Measurements from ENCODE around the gene IFI16. TPM values are rescaled to one million over a fixed set of nuclear protein-coding genes. Genes with fewer than 3 reads are reported as not detected.

IFI16 gene
- total RNA-seq, 1 experiment from 2014 or later = 31.3 TPM

DNA sequence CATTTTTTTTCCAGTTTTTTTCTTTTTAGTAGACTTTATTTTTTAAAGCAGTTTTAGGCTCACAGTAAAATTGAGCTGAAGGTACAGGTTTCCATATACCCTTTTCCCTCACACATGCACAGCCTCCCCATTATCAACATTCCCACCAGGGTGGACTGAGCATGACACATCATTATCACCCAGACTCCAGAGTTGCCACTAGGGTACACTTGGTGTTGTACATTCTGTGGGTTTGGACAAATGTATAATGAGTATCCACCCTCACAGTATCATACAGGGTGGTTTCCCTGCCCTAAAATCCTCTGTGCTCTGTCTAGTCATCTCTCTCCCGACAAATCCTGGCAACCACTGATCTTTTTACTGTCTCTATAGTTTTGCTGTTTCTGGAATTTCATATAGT lies 69.8 kb downstream of the IFI16 start:
- ChIA-PET POLR2A (ENCODE audit: unreplicated experiment) (no interaction called here), CTCF (no interaction called here)
- Histone ChIP-seq H3K4me2 (no peak overlapping the region), H3K9me2 (ENCODE audit: insufficient read depth) (no peaks in the 10 kb centered on the region), H3K4me3 (no peak overlapping the region), H4K20me1 (ENCODE audit: insufficient read depth) (no peaks in the 10 kb centered on the region), H3F3A (ENCODE audit: insufficient read depth, low read depth) (no peaks in the 10 kb centered on the region), H3K79me2 (ENCODE audit: low read depth) (no peaks in the 10 kb centered on the region), H3K4me1 (replicated peaks; ENCODE audit: insufficient read depth) (no peaks in the 10 kb centered on the region), H3K9me3 (ENCODE audit: insufficient read depth, low read depth) (no peaks in the 10 kb centered on the region), H3K36me3 (ENCODE audit: low read depth) (no peaks in the 10 kb centered on the region), H3K27ac (no peak overlapping the region), H2AFZ (no peak overlapping the region), H3K27me3 (ENCODE audit: insufficient read depth, low read depth) (0 out of 2 replicates have a peak, but pooled peaks cover 3% of the 10 kb centered on the region)
- intact Hi-C loops (cut with micrococcal nuclease; ENCODE audit: unreplicated experiment) = loop anchor here (10.0 kb wide), 1 partner anchor 1115 kb away; no protein-coding TSS in a partner anchor
- no peak for TF ChIP-seq EZH2 (IDR thresholded peaks at IDR 0.05; ENCODE audit: low read depth)
- TF ChIP-seq, protein P1, sequence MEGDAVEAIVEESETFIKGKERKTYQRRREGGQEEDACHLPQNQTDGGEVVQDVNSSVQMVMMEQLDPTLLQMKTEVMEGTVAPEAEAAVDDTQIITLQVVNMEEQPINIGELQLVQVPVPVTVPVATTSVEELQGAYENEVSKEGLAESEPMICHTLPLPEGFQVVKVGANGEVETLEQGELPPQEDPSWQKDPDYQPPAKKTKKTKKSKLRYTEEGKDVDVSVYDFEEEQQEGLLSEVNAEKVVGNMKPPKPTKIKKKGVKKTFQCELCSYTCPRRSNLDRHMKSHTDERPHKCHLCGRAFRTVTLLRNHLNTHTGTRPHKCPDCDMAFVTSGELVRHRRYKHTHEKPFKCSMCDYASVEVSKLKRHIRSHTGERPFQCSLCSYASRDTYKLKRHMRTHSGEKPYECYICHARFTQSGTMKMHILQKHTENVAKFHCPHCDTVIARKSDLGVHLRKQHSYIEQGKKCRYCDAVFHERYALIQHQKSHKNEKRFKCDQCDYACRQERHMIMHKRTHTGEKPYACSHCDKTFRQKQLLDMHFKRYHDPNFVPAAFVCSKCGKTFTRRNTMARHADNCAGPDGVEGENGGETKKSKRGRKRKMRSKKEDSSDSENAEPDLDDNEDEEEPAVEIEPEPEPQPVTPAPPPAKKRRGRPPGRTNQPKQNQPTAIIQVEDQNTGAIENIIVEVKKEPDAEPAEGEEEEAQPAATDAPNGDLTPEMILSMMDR (conservative IDR thresholded peaks at IDR 0.05) = no peak
- no peak for DNase-seq
- no TSS peak for BruUV-seq (replicated peaks)

DNA sequence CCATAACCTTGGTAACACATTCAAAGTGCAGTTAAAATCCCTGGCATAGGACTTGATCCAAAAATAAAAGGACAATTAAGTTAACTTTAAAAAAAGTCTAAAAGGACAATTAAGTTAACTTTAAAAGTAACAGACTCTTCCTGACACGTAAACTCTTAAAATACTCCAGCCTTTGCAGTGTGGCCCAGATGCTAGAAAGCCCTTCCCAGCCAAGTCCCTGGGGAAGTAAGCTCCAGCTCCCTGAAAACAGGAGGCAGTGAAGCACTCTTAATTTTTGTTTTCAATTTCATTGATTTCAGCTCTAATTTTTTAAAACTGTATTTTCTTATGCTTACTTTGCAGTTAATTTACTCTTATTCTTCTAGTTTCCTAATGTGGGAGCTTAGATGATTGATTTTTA lies 71.9 kb downstream of the IFI16 start:
- ChIA-PET CTCF (interaction anchor here (0.5 kb wide), 1 partner anchor 8 kb away, joined by 15 read pairs; no protein-coding TSS in a partner anchor), POLR2A (ENCODE audit: unreplicated experiment) (no interaction called here)
- Histone ChIP-seq H2AFZ (no peak overlapping the region), H4K20me1 (ENCODE audit: insufficient read depth) (no peaks in the 10 kb centered on the region), H3K79me2 (ENCODE audit: low read depth) (no peaks in the 10 kb centered on the region), H3K9me2 (ENCODE audit: insufficient read depth) (no peaks in the 10 kb centered on the region), H3K9me3 (ENCODE audit: insufficient read depth, low read depth) (no peaks in the 10 kb centered on the region), H3K27me3 (ENCODE audit: insufficient read depth, low read depth) (0 out of 2 replicates have a peak, but pooled peaks cover 3% of the 10 kb centered on the region), H3K4me3 (no peak overlapping the region), H3K36me3 (ENCODE audit: low read depth) (no peaks in the 10 kb centered on the region), H3K4me2 (no peak overlapping the region), H3K4me1 (replicated peaks; ENCODE audit: insufficient read depth) (no peaks in the 10 kb centered on the region), H3K27ac (no peak overlapping the region), H3F3A (ENCODE audit: insufficient read depth, low read depth) (no peaks in the 10 kb centered on the region)
- no peak for DNase-seq
- no peak for TF ChIP-seq EZH2 (IDR thresholded peaks at IDR 0.05; ENCODE audit: low read depth)
- TF ChIP-seq, protein P1 (conservative IDR thresholded peaks at IDR 0.05) = no peak
- intact Hi-C loops (cut with micrococcal nuclease; ENCODE audit: unreplicated experiment) = no loop called here
- BruUV-seq (replicated peaks) = no TSS peak

DNA sequence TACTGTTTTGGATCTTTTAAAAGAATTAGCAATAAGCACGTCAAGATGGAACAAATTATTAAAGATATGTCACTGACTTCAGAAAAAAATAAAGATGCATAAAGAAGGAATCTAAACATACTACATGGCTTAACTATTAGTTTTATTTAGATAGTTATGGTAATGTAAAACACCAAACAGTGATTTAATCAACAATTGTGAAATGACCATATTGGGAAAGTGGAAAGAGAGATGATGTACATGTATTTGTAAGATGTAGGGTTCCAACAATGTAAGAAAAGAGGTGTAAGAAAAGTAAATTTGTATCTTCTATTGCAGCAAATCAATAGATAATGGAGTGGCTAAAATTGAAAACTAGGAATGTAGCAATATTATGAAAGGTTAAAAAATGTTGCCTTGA lies 73.3 kb downstream of the IFI16 start:
- no peak for DNase-seq
- TF ChIP-seq, protein P1 (conservative IDR thresholded peaks at IDR 0.05) = no peak
- Histone ChIP-seq H3K4me1 (replicated peaks; ENCODE audit: insufficient read depth) (no peaks in the 10 kb centered on the region), H3K36me3 (ENCODE audit: low read depth) (no peaks in the 10 kb centered on the region), H3K79me2 (ENCODE audit: low read depth) (no peaks in the 10 kb centered on the region), H3K4me3 (no peak overlapping the region), H3K27ac (no peak overlapping the region), H3K9me3 (ENCODE audit: insufficient read depth, low read depth) (no peaks in the 10 kb centered on the region), H3K4me2 (no peak overlapping the region), H4K20me1 (ENCODE audit: insufficient read depth) (no peaks in the 10 kb centered on the region), H3K27me3 (ENCODE audit: insufficient read depth, low read depth) (0 out of 2 replicates have a peak, but pooled peaks cover 3% of the 10 kb centered on the region), H2AFZ (no peak overlapping the region), H3K9me2 (ENCODE audit: insufficient read depth) (no peaks in the 10 kb centered on the region), H3F3A (ENCODE audit: insufficient read depth, low read depth) (no peaks in the 10 kb centered on the region)
- CTCF ChIA-PET = interaction anchor here (0.6 kb wide), 1 partner anchor 276 kb away, joined by 3 read pairs; no protein-coding TSS in a partner anchor
- BruUV-seq (replicated peaks) = no TSS peak
- intact Hi-C loops (cut with micrococcal nuclease; ENCODE audit: unreplicated experiment) = no loop called here
- POLR2A ChIA-PET (ENCODE audit: unreplicated experiment) = no interaction called here

Measured in PC-9 (cell line).